H9 (cell line): ENCODE measurements around the gene INTS15. TPM values are rescaled to one million over a fixed set of nuclear protein-coding genes. Genes with fewer than 3 reads are reported as not detected.

Experiments used
- DNase-seq: peaks from one replicate; pipeline ENCODE4 v3.0.0-alpha.2; 2017
- H2AFZ ChIP-seq: one replicate; pipeline ENCODE4 v1.6.1; 2013; ENCODE audit warnings: mild to moderate bottlenecking, low read length, control low read depth, moderate library complexity
- H2AK5ac ChIP-seq: 2 replicates; pipeline ENCODE4 v1.6.1; 2013; ENCODE audit warnings: low read length, control low read depth, mixed read lengths; ENCODE audit not compliant: insufficient read length
- H2BK120ac ChIP-seq: one replicate; pipeline ENCODE4 v1.6.1; 2013; ENCODE audit warnings: low read depth, mild to moderate bottlenecking, low read length, control low read depth, inconsistent platforms; ENCODE audit not compliant: poor library complexity, severe bottlenecking
- H2BK12ac ChIP-seq: 2 replicates; pipeline ENCODE4 v1.6.1; 2013; ENCODE audit warnings: low read length, control low read depth, mixed read lengths, low read depth; ENCODE audit not compliant: insufficient read length
- H2BK15ac ChIP-seq: 2 replicates; pipeline ENCODE4 v1.6.1; 2013; ENCODE audit warnings: low read depth, low read length, control low read depth
- H2BK20ac ChIP-seq: one replicate; pipeline ENCODE4 v1.6.1; 2013; ENCODE audit warnings: low read depth, mild to moderate bottlenecking, low read length, control low read depth, inconsistent platforms; ENCODE audit not compliant: poor library complexity, severe bottlenecking
- H2BK5ac ChIP-seq: 2 replicates; pipeline ENCODE4 v1.6.1; 2013; ENCODE audit warnings: low read length, control low read depth, mixed read lengths; ENCODE audit not compliant: insufficient read length
- H3K14ac ChIP-seq: 2 replicates; pipeline ENCODE4 v1.6.1; 2013; ENCODE audit warnings: low read length, control low read depth; ENCODE audit not compliant: insufficient read depth
- H3K18ac ChIP-seq: 2 replicates; pipeline ENCODE4 v1.6.1; 2013; ENCODE audit warnings: low read depth, mild to moderate bottlenecking, mixed read lengths, low read length, control low read depth; ENCODE audit not compliant: insufficient read length
- H3K23ac ChIP-seq: 2 replicates; pipeline ENCODE4 v1.6.1; 2013; ENCODE audit warnings: low read length, control low read depth, mixed read lengths, low read depth; ENCODE audit not compliant: insufficient read length
- H3K23me2 ChIP-seq: 2 replicates; pipeline ENCODE4 v1.6.1; 2013; ENCODE audit warnings: low read depth, mild to moderate bottlenecking, mixed read lengths, low read length, control low read depth; ENCODE audit not compliant: insufficient read length, poor library complexity, severe bottlenecking
- H3K27ac ChIP-seq: 2 replicates; pipeline ENCODE4 v1.5.1; 2013; ENCODE audit warnings: low read length, control low read depth, mixed read lengths, low read depth; ENCODE audit not compliant: insufficient read length
- H3K27me3 ChIP-seq: 2 replicates; pipeline ENCODE4 v1.6.1; 2013; ENCODE audit warnings: low read length, control low read depth, inconsistent platforms; ENCODE audit not compliant: insufficient read depth
- H3K4ac ChIP-seq: 2 replicates; pipeline ENCODE4 v1.6.1; 2013; ENCODE audit warnings: low read depth, mild to moderate bottlenecking, control low read depth, inconsistent platforms, low read length, moderate library complexity
- H3K4me1 ChIP-seq: 2 replicates; pipeline ENCODE4 v1.6.1; 2013; ENCODE audit warnings: low read length, control low read depth, inconsistent platforms; ENCODE audit not compliant: insufficient read depth
- H3K4me2 ChIP-seq: 2 replicates; pipeline ENCODE4 v1.6.1; 2013; ENCODE audit warnings: low read length, control low read depth, mixed read lengths; ENCODE audit not compliant: insufficient read length, insufficient read depth
- H3K56ac ChIP-seq: 2 replicates; pipeline ENCODE4 v1.6.1; 2013; ENCODE audit warnings: low read depth, mild to moderate bottlenecking, mixed read lengths, low read length, control low read depth; ENCODE audit not compliant: insufficient read length
- H3K79me1 ChIP-seq: 2 replicates; pipeline ENCODE4 v1.6.1; 2013; ENCODE audit warnings: low read depth, mild to moderate bottlenecking, moderate library complexity, low read length, control low read depth, inconsistent platforms; ENCODE audit not compliant: insufficient read depth, poor library complexity, severe bottlenecking
- H3K79me2 ChIP-seq: 2 replicates; pipeline ENCODE4 v1.6.1; 2013; ENCODE audit warnings: low read length, control low read depth, inconsistent platforms; ENCODE audit not compliant: insufficient read depth
- H3K9ac ChIP-seq: 2 replicates; pipeline ENCODE4 v1.6.1; 2013; ENCODE audit warnings: low read length, control low read depth, mixed read lengths; ENCODE audit not compliant: insufficient read length; ENCODE audit errors: extremely low read depth
- H3K9me3 ChIP-seq: one replicate; pipeline ENCODE4 v1.6.1; 2013; ENCODE audit warnings: low read depth, low read length, inconsistent platforms; ENCODE audit not compliant: control insufficient read depth
- H3T11ph ChIP-seq: one replicate; pipeline ENCODE4 v1.6.1; 2013; ENCODE audit warnings: mild to moderate bottlenecking, low read length, control low read depth, inconsistent platforms
- H4K20me1 ChIP-seq: one replicate; pipeline ENCODE4 v1.6.1; 2013; ENCODE audit not compliant: control insufficient read depth, insufficient read length, insufficient read depth
- H4K5ac ChIP-seq: 2 replicates; pipeline ENCODE4 v1.6.1; 2013; ENCODE audit warnings: low read depth, mild to moderate bottlenecking, mixed read lengths, low read length, control low read depth; ENCODE audit not compliant: insufficient read length
- H4K8ac ChIP-seq: replicated peaks from 2 replicates; pipeline ENCODE4 v1.6.1; 2013; ENCODE audit warnings: low read length, control low read depth, mixed read lengths, low read depth; ENCODE audit not compliant: insufficient read length
- H4K91ac ChIP-seq: 2 replicates; pipeline ENCODE4 v1.6.1; 2013; ENCODE audit warnings: low read depth, mild to moderate bottlenecking, moderate library complexity, mixed read lengths, low read length, control low read depth; ENCODE audit not compliant: insufficient read length
- H3K27ac Mint-ChIP-seq, 3 experiments: 2 replicates in 2 of 3; 3 replicates in 1 of 3; pipeline ENCODE4 v1.8.0; 2020 to 2021; ENCODE audit warnings: mixed read lengths in 3 of 3, mild to moderate bottlenecking in 1 of 3, moderate library complexity in 1 of 3
- H3K27me3 Mint-ChIP-seq: 2 replicates; pipeline ENCODE4 v1.8.0; 2021; ENCODE audit warnings: low read depth, mild to moderate bottlenecking, moderate library complexity, mixed read lengths
- H3K36me3 Mint-ChIP-seq, 3 experiments: 2 replicates in 2 of 3; 3 replicates in 1 of 3; pipeline ENCODE4 v1.8.0; 2020 to 2021; ENCODE audit warnings: low read depth in 3 of 3, mixed read lengths in 3 of 3; ENCODE audit not compliant: insufficient read depth in 1 of 3
- H3K4me1 Mint-ChIP-seq, 2 experiments: 2 replicates each; pipeline ENCODE4 v1.8.0; 2020; ENCODE audit warnings: mixed read lengths in 2 of 2
- H3K4me3 Mint-ChIP-seq, 2 experiments: 2 replicates in 1 of 2; 3 replicates in 1 of 2; pipeline ENCODE4 v1.8.0; 2020 to 2021; ENCODE audit warnings: mild to moderate bottlenecking in 2 of 2, mixed read lengths in 2 of 2, moderate library complexity in 1 of 2
- H3K9me3 Mint-ChIP-seq, 2 experiments: 2 replicates in 1 of 2; 3 replicates in 1 of 2; pipeline ENCODE4 v1.8.0; 2020; ENCODE audit warnings: mild to moderate bottlenecking in 2 of 2, mixed read lengths in 2 of 2, moderate library complexity in 1 of 2
- CTCF ChIP-seq: fragments of 200-600 bp; sonication (generic); conservative IDR thresholded peaks from 3 replicates; pipeline ENCODE4 v1.8.0; 2021; ENCODE audit warnings: antibody characterized with exemption, mild to moderate bottlenecking
- WGBS: extraction: QIAGEN DNeasy Blood & Tissue Kit; methylation state at CpG from one replicate; pipeline ENCODE4 v1.1.7; 2013; ENCODE audit warnings: missing lambda C conversion rate, low lambda C conversion rate, mixed read lengths; ENCODE audit not compliant: insufficient read length; ENCODE audit errors: extremely low coverage; 5-methylcytosine and 5-hydroxymethylcytosine counted together
- total RNA-seq: library from RNA; stranded (reverse); gene quantifications from 2 replicates; pipeline ENCODE4 v1.2.1, GENCODE V29; 2021

INTS15 gene
- total RNA-seq, 1 experiment from 2014 or later, result 42.9 TPM

- H3K9me3 Mint-ChIP-seq, result peaks cover 0 to 3% of the 10 kb centered on the region in 2 experiments; a peak in 3 of 5 replicates
- WGBS, result no CpG with 5 or more reads among the region's 17 CpGs
- no peak overlapping the region for H2AFZ ChIP-seq
- H4K20me1 ChIP-seq, result no peaks in the 10 kb centered on the region
- H3K27ac ChIP-seq, result no peak overlapping the region
- peak overlapping the region in 1 of 3 experiments; percentile 40; a peak in 1 of 7 replicates for H3K27ac Mint-ChIP-seq
- no peak overlapping the region for H2BK12ac ChIP-seq
- no peak overlapping the region for H3K9ac ChIP-seq
- H4K91ac ChIP-seq, result no peak overlapping the region
- H2BK20ac ChIP-seq, result no peak overlapping the region
- no peak overlapping the region for H3K4me3 Mint-ChIP-seq
- H3K9me3 ChIP-seq, result no peaks in the 10 kb centered on the region
- H2BK15ac ChIP-seq, result no peak overlapping the region
- no peak overlapping the region for H4K8ac ChIP-seq
- H3K23ac ChIP-seq, result no peak overlapping the region
- H3K4ac ChIP-seq, result no peak overlapping the region
- no peaks in the 10 kb centered on the region for H3K4me1 ChIP-seq
- H3K4me1 Mint-ChIP-seq, result peaks cover 13 to 17% of the 10 kb centered on the region in 2 experiments
- H3K79me1 ChIP-seq, result no peaks in the 10 kb centered on the region
- H2AK5ac ChIP-seq, result no peak overlapping the region
- no peaks in the 10 kb centered on the region for H3K79me2 ChIP-seq
- TF ChIP-seq CTCF, result no peak
- H3K27me3 Mint-ChIP-seq, result no peaks in the 10 kb centered on the region
- no peak overlapping the region for H3K56ac ChIP-seq
- H3K27me3 ChIP-seq, result no peaks in the 10 kb centered on the region
- H2BK5ac ChIP-seq, result no peak overlapping the region
- H3T11ph ChIP-seq, result no peak overlapping the region
- H3K23me2 ChIP-seq, result no peaks in the 10 kb centered on the region
- no peak overlapping the region; the same call in 1 of the 2 replicates for H3K14ac ChIP-seq
- DNase-seq, result no peak
- H3K18ac ChIP-seq, result no peak overlapping the region
- no peak overlapping the region for H2BK120ac ChIP-seq
- no peak overlapping the region for H3K4me2 ChIP-seq
- no peak overlapping the region for H4K5ac ChIP-seq
- peaks cover 13 to 19% (median 15%) of the 10 kb centered on the region in 3 experiments for H3K36me3 Mint-ChIP-seq
Measured at GRCh38 chr7:6655636-6656385, 66.0 kb downstream of the INTS15 start.
